Measurements from ENCODE around the gene FGFRL1.

The FGFRL1 gene

DNA sequence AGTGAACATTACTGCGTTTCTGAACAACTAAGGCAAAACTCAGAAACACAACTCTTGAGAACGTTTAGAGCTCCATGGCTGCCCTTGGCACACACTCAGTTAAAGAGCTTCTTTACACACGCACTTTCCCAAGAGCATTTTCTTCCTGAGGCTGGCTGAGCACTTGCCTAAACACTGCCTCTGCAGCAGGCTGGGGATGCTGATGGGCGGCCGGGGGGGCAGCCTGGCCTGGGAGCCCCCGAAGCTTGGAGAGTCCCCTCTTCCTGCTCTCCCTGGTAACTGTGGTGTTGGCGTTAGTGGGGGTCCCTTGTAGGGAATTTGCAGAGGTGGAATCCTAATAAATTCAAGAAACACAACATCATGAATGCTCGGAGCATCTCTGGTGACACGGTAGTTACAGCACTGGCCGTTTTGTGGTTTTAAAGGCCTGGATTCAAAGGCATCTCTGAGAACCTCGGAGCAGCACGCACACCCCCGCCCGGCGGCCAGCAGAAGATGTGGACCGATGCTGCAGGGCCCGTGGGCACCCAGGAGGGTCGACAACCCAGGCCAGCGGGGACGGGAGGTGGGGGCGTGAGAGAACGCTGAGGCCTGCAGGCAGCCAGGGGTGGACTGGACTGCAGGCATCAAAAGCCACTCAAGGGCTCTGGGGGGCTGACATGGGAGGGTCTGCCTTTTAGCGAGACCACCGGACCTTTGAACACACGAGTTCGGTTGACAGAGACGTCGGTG lies 45.4 kb downstream of the FGFRL1 start:
- Histone ChIP-seq H3K27me3 (ENCODE audit: low read depth, low read length) (peaks cover 32% of the 10 kb centered on the region), H3K4me3 (ENCODE audit: low read depth in 1 of 2, low read length in 2 of 2) (no peak overlapping the region), H3K27ac (ENCODE audit: low read length) (no peak overlapping the region), H3K4me1 (ENCODE audit: control insufficient read depth in 1 of 2, insufficient read depth in 2 of 2, low read length in 2 of 2) (peaks cover 0 to 11% of the 10 kb centered on the region in 2 donors), H3K9me3 (ENCODE audit: control insufficient read depth in 1 of 2, low read length in 2 of 2) (no peaks in the 10 kb centered on the region), H3K36me3 (ENCODE audit: control insufficient read depth in 1 of 2, insufficient read depth in 2 of 2, low read length in 2 of 2) (no peaks in the 10 kb centered on the region)

DNA sequence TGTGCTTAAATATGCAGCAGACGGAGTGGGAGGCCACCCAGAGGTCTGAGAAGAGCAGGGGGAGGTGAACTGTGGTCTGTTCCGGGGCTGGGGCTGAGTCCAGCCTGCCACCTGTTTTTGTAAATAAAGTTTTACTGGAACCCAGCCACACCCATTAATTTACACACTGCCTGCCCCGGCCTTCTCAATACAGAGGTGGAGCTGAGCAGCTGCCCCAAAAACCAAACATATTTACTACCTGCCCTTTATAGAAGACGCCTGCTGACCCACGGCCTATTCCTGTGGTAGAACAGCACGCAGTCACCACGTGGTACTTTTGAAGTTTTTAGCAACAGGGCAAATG lies 45.9 kb downstream of the FGFRL1 start:
- peaks cover 31% of the 10 kb centered on the region for H3K27me3 ChIP-seq (ENCODE audit: low read depth, low read length)

DNA sequence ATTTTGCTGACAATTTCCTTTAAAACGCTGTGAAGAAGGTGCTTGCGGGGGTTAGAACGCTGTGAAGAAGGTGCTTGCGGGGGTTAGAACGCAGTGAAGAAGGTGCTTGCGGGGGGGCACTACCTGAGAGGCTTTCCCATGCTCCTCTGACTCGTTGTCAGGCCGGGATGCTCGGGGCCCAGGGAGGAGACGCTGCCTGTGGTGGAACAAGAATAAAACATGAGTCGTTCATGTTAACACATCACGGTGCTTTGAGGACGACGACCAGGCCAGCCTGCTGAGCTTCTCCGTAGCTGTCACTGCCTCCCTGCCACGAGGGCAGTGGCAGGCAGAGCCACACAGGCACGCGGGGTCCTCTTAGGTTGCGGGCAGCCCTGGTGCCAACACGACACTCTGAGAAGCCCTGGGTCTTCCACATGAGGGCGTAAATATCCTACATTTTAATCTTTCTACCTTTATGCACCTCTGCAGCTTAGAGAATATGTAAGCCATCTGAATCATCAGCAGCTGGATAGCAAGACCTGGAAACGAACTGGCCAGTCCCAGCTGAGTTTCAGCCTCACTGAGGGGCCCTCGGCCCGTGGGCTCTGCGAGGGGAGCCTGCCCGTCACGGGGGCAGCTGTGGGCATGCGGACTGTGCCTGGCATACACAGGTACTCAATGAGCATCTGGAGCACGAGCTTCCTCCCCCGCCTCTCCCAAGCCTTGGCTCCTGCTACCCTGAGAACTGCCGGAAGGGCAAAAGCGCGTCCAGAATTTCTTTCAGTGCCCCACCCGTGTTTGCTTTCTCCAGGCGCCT lies 47.0 kb downstream of the FGFRL1 start:
- Histone ChIP-seq H3K4me1 (ENCODE audit: control insufficient read depth in 1 of 2, insufficient read depth in 2 of 2, low read length in 2 of 2) (peaks cover 0 to 5% of the 10 kb centered on the region in 2 donors), H3K9me3 (ENCODE audit: control insufficient read depth in 1 of 2, low read length in 2 of 2) (no peaks in the 10 kb centered on the region), H3K27ac (ENCODE audit: low read length) (no peak overlapping the region), H3K36me3 (ENCODE audit: control insufficient read depth in 1 of 2, insufficient read depth in 2 of 2, low read length in 2 of 2) (no peaks in the 10 kb centered on the region), H3K4me3 (ENCODE audit: low read depth in 1 of 2, low read length in 2 of 2) (no peak overlapping the region), H3K27me3 (ENCODE audit: low read depth, low read length) (peaks cover 24% of the 10 kb centered on the region)

More for the DNA sequence above, 45.9 kb downstream of the FGFRL1 start:
- peaks cover 0 to 11% of the 10 kb centered on the region in 2 donors for H3K4me1 ChIP-seq (ENCODE audit: control insufficient read depth in 1 of 2, insufficient read depth in 2 of 2, low read length in 2 of 2)
- no peak overlapping the region for H3K27ac ChIP-seq (ENCODE audit: low read length)
- H3K36me3 ChIP-seq (ENCODE audit: control insufficient read depth in 1 of 2, insufficient read depth in 2 of 2, low read length in 2 of 2) = no peaks in the 10 kb centered on the region
- no peak overlapping the region for H3K4me3 ChIP-seq (ENCODE audit: low read depth in 1 of 2, low read length in 2 of 2)
- H3K9me3 ChIP-seq (ENCODE audit: control insufficient read depth in 1 of 2, low read length in 2 of 2) = no peaks in the 10 kb centered on the region

DNA sequence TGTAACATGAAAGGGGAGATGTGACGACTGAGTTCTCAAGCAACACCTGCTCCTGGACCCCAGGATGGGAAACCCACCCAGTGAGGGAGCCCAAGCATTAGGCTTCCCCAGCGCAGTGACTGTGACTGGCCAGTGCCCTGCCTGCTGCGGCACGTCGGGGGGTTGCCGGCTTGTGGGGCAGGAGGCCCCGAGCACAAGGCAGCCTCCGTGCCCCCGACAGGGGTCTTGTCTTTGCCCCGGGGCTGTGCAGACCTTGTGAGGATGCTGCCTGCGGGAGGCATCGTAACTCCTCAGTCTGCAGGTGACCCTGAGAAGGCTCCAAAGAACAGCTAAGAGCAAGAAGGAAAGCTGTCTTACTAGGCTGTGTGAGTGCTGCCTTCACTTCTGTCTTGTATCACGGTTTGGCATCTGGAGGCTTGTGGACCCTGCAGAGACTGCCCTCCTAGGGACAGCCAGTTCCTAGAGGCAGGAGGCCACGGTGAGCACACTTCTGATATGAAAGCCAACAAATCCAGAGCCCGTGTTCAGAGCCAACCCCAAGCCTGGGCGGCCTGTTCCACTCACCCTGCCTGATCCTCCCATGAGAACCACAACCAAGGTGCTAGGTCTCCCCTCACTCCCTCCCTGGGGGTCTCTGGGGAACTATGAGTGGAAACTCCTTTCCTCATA lies 47.7 kb downstream of the FGFRL1 start:
- H3K9me3 ChIP-seq (ENCODE audit: control insufficient read depth in 1 of 2, low read length in 2 of 2) = no peaks in the 10 kb centered on the region
- H3K4me3 ChIP-seq (ENCODE audit: low read depth in 1 of 2, low read length in 2 of 2) = no peak overlapping the region
- H3K27me3 ChIP-seq (ENCODE audit: low read depth, low read length) = peaks cover 22% of the 10 kb centered on the region
- no peaks in the 10 kb centered on the region for H3K36me3 ChIP-seq (ENCODE audit: control insufficient read depth in 1 of 2, insufficient read depth in 2 of 2, low read length in 2 of 2)
- no peak overlapping the region for H3K27ac ChIP-seq (ENCODE audit: low read length)
- H3K4me1 ChIP-seq (ENCODE audit: control insufficient read depth in 1 of 2, insufficient read depth in 2 of 2, low read length in 2 of 2) = peaks cover 0 to 5% of the 10 kb centered on the region in 2 donors

DNA sequence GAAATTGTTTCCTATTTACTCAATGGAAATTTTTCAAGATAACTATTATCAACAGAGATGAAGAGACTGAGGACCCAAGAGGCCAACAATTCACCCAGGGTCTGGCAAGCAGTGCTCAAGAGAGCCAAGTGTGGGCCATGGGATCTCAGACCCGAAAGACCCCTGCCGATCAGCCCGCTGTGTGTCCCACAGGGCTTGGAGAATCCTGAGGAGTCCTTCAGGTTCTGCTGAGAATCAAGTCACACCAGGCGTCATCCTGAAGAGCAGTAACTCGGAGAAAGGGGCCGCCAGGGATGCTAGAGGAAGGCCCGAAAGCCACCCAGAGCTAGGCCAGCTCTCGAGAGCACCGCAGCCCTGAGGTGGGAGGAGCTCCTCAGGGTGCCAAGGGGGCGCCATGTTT lies 48.7 kb downstream of the FGFRL1 start:
- H3K4me1 ChIP-seq (ENCODE audit: control insufficient read depth in 1 of 2, insufficient read depth in 2 of 2, low read length in 2 of 2) = peaks cover 0 to 5% of the 10 kb centered on the region in 2 donors
- no peak overlapping the region for H3K4me3 ChIP-seq (ENCODE audit: low read depth in 1 of 2, low read length in 2 of 2)
- no peak overlapping the region for H3K27ac ChIP-seq (ENCODE audit: low read length)
- H3K36me3 ChIP-seq (ENCODE audit: control insufficient read depth in 1 of 2, insufficient read depth in 2 of 2, low read length in 2 of 2) = no peaks in the 10 kb centered on the region
- no peaks in the 10 kb centered on the region for H3K9me3 ChIP-seq (ENCODE audit: control insufficient read depth in 1 of 2, low read length in 2 of 2)
- peaks cover 22% of the 10 kb centered on the region for H3K27me3 ChIP-seq (ENCODE audit: low read depth, low read length)

DNA sequence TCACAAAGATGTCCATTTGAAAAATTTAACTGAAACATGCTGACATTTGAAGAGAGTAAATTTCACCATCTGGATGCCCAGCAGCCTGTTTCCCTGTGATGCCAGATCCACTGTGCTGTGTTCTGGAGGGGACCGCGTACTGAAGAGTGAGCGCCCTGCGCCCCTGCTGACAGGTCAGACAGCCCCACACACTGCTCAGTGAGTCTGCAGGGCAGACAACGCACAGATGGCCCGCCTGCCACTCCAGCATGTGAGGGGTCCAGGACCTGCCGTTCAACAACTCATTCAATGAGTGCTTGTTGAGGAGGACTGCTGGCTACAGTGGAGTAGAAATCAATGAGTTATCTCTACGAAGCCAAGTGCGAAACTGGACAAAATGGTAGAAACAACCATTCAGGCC lies 49.2 kb downstream of the FGFRL1 start:
- Histone ChIP-seq H3K36me3 (ENCODE audit: control insufficient read depth in 1 of 2, insufficient read depth in 2 of 2, low read length in 2 of 2) (no peaks in the 10 kb centered on the region), H3K27me3 (ENCODE audit: low read depth, low read length) (peaks cover 18% of the 10 kb centered on the region), H3K4me3 (ENCODE audit: low read depth in 1 of 2, low read length in 2 of 2) (no peak overlapping the region), H3K9me3 (ENCODE audit: control insufficient read depth in 1 of 2, low read length in 2 of 2) (no peaks in the 10 kb centered on the region), H3K4me1 (ENCODE audit: control insufficient read depth in 1 of 2, insufficient read depth in 2 of 2, low read length in 2 of 2) (peaks cover 0 to 4% of the 10 kb centered on the region in 2 donors), H3K27ac (ENCODE audit: low read length) (no peak overlapping the region)

DNA sequence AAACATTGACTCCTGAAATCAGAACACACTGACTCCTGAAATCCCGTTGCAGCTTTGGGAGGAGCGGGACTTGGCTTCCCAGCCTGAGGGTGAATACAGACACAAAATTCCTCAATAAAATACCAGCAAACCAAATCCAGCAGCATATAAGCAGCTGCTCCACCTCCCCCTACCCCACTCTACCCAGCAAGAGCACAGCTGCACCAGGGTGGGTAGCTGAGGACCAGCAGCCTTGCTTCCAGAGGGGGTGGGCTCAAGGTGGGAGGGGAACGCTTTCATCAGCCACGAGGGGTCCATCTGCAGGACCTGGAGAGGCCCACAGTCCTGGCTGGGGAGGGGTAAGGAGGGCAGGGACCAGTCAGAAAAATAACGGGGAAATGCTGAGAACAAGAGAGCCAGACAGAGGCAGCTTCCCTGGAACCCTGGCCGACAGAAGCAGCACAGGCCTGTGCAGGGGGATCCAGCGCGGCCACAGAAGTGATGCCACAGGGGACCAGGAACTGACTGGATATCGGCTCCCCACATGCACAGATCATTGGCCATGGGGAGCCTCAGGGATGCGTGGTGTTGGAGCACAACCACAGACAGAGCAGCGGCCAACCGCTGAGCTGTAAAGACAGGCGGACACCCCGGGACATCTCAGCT lies 49.8 kb downstream of the FGFRL1 start:
- no peak overlapping the region for H3K4me3 ChIP-seq (ENCODE audit: low read depth in 1 of 2, low read length in 2 of 2)
- no peak overlapping the region for H3K27ac ChIP-seq (ENCODE audit: low read length)
- H3K36me3 ChIP-seq (ENCODE audit: control insufficient read depth in 1 of 2, insufficient read depth in 2 of 2, low read length in 2 of 2) = no peaks in the 10 kb centered on the region
- peaks cover 13% of the 10 kb centered on the region for H3K27me3 ChIP-seq (ENCODE audit: low read depth, low read length)
- H3K4me1 ChIP-seq (ENCODE audit: control insufficient read depth in 1 of 2, insufficient read depth in 2 of 2, low read length in 2 of 2) = no peaks in the 10 kb centered on the region
- H3K9me3 ChIP-seq (ENCODE audit: control insufficient read depth in 1 of 2, low read length in 2 of 2) = no peaks in the 10 kb centered on the region

DNA sequence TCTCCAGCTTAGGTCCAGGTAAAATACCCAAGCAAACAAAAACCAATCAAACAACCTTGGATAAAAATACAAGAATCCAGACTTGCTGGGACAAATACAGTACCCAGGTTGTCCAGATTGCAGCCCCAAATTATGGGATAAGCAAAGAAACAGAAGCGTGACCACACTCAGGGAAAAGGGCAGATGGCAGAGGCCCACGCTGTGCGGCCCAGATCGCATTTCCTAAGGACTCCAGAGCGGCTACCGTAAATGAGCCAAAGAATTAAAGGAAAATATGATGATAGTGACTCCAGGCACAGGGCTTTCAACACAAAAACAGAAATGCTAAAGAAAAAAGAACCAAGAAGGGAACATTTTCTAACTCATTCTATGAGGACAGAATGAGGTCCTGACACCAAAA lies 50.3 kb downstream of the FGFRL1 start:
- Histone ChIP-seq H3K4me3 (ENCODE audit: low read depth in 1 of 2, low read length in 2 of 2) (no peak overlapping the region), H3K9me3 (ENCODE audit: control insufficient read depth in 1 of 2, low read length in 2 of 2) (no peaks in the 10 kb centered on the region), H3K27ac (ENCODE audit: low read length) (no peak overlapping the region), H3K4me1 (ENCODE audit: control insufficient read depth in 1 of 2, insufficient read depth in 2 of 2, low read length in 2 of 2) (no peaks in the 10 kb centered on the region), H3K27me3 (ENCODE audit: low read depth, low read length) (peaks cover 12% of the 10 kb centered on the region), H3K36me3 (ENCODE audit: control insufficient read depth in 1 of 2, insufficient read depth in 2 of 2, low read length in 2 of 2) (no peaks in the 10 kb centered on the region)

DNA sequence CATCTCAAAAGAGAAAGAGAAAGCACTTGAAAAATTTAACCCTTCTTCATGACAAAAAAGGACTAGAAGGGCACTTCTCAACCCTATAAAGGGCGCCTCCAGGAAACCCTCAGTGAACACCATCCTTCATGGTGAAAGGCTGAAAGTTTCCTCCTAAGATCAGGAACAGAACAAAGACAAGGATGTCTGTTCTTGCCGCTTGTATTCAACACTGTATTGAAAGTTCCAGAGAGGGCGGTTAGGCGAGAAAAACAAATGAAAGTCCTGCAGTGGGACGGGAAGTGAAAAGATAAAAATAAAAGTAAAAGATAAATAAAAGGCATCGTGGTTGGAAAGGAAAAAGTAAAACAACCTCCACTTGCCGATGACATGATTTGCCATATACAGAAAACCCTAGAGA lies 51.0 kb downstream of the FGFRL1 start:
- Histone ChIP-seq H3K36me3 (ENCODE audit: control insufficient read depth in 1 of 2, insufficient read depth in 2 of 2, low read length in 2 of 2) (no peaks in the 10 kb centered on the region), H3K4me3 (ENCODE audit: low read depth in 1 of 2, low read length in 2 of 2) (no peak overlapping the region), H3K27me3 (ENCODE audit: low read depth, low read length) (peaks cover 12% of the 10 kb centered on the region), H3K27ac (ENCODE audit: low read length) (no peak overlapping the region), H3K4me1 (ENCODE audit: control insufficient read depth in 1 of 2, insufficient read depth in 2 of 2, low read length in 2 of 2) (no peaks in the 10 kb centered on the region), H3K9me3 (ENCODE audit: control insufficient read depth in 1 of 2, low read length in 2 of 2) (no peaks in the 10 kb centered on the region)

DNA sequence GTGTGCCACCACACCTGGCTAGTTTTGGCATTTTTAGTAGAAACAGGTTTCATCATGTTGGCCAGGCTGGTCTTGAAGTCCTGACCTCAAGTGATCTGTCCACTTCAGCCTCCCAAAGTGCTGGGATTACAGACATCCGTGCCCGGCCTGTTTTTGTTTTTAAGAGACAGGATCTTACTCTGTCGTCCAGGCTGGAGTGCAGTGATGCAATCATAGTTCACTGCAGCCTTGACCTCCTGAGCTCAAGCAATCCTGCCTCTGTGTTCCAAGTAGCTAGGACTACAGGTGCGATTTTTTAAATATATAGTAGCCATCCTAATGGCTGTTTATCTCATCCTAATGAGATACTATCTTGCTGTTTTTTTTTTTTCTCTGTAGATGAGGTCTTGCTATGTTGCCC lies 54.3 kb downstream of the FGFRL1 start:
- no peaks in the 10 kb centered on the region for H3K9me3 ChIP-seq (ENCODE audit: control insufficient read depth in 1 of 2, low read length in 2 of 2)
- H3K27me3 ChIP-seq (ENCODE audit: low read depth, low read length) = no peaks in the 10 kb centered on the region
- H3K36me3 ChIP-seq (ENCODE audit: control insufficient read depth in 1 of 2, insufficient read depth in 2 of 2, low read length in 2 of 2) = no peaks in the 10 kb centered on the region
- H3K4me3 ChIP-seq (ENCODE audit: low read depth in 1 of 2, low read length in 2 of 2) = no peak overlapping the region
- no peaks in the 10 kb centered on the region for H3K4me1 ChIP-seq (ENCODE audit: control insufficient read depth in 1 of 2, insufficient read depth in 2 of 2, low read length in 2 of 2)
- H3K27ac ChIP-seq (ENCODE audit: low read length) = no peak overlapping the region

DNA sequence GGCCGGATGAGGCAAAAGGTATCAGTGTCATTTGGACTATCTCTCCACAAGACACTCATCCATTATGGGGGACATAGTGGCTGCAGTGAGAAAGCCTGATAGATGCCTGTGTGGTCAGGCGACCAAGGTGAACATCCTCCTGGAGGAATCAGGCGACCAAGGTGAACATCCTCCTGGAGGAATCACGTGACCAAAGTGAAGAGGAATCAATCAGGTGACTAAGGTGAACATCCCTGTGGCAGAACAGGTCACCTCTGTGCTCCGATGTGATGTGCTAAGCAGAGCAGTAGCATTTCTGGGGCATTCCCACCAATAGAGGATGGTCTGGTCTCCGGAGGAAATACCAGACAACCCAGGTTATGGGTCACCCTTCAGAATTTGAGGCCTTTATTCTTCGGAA lies 58.0 kb downstream of the FGFRL1 start:
- no peak overlapping the region for H3K27ac ChIP-seq (ENCODE audit: low read length)
- H3K4me3 ChIP-seq (ENCODE audit: low read depth in 1 of 2, low read length in 2 of 2) = no peak overlapping the region
- H3K4me1 ChIP-seq (ENCODE audit: control insufficient read depth in 1 of 2, insufficient read depth in 2 of 2, low read length in 2 of 2) = no peaks in the 10 kb centered on the region
- H3K27me3 ChIP-seq (ENCODE audit: low read depth, low read length) = no peaks in the 10 kb centered on the region
- H3K9me3 ChIP-seq (ENCODE audit: control insufficient read depth in 1 of 2, low read length in 2 of 2) = no peaks in the 10 kb centered on the region
- no peaks in the 10 kb centered on the region for H3K36me3 ChIP-seq (ENCODE audit: control insufficient read depth in 1 of 2, insufficient read depth in 2 of 2, low read length in 2 of 2)

Data from muscle layer of duodenum (tissue), 2 donors.